GM12873 (cell line): ENCODE measurements around the gene B3GALT5.

Experiments used
- TF ChIP-seq, protein P1 (sequence below): IDR thresholded peaks from 2 replicates; pipeline ENCODE4 v1.5.1; 2012; ENCODE audit warnings: low read depth, mild to moderate bottlenecking, moderate library complexity, low read length, control low read depth; ENCODE audit not compliant: insufficient read depth; ENCODE audit errors: missing control alignments

Gene B3GALT5

GRCh38 chr21:39631842-39632562, 19.3 kb downstream of the B3GALT5 start:
- TF ChIP-seq, protein P1, sequence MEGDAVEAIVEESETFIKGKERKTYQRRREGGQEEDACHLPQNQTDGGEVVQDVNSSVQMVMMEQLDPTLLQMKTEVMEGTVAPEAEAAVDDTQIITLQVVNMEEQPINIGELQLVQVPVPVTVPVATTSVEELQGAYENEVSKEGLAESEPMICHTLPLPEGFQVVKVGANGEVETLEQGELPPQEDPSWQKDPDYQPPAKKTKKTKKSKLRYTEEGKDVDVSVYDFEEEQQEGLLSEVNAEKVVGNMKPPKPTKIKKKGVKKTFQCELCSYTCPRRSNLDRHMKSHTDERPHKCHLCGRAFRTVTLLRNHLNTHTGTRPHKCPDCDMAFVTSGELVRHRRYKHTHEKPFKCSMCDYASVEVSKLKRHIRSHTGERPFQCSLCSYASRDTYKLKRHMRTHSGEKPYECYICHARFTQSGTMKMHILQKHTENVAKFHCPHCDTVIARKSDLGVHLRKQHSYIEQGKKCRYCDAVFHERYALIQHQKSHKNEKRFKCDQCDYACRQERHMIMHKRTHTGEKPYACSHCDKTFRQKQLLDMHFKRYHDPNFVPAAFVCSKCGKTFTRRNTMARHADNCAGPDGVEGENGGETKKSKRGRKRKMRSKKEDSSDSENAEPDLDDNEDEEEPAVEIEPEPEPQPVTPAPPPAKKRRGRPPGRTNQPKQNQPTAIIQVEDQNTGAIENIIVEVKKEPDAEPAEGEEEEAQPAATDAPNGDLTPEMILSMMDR = no peak

DNA sequence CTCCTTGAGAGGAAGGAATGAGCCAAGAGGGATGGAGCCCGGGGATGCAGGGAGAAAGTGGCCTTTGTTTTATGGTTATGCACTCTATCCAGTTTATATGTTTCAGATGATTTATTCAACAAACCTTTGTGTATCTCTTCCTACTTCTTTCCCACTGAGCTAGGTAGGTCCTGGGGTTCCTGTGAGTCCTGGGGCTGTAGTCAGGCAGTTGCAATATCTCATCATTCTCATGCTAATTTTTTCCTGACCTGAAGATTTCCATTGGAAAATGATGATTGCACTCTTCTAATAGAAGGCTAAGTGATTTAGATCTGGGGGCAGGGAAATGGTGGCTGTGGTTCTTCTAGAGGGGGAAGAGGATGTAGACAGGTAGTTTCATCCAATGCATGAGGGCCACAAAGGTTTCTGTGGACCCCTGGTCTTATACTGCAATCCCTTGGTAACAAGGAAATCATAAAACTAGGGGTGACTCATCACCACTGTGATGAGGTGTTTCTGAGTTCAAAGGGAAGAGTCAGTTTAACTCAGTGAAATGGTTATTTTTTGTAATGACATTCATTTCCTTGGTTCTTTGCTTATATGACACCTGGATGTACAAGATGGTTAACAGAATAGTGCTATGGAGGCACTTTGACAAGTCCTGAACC, 20.2 kb downstream of the B3GALT5 start:
- TF ChIP-seq, protein P1 = no peak

- TF ChIP-seq, protein P1 = no peak
Measured at GRCh38 chr21:39633770-39634181, 21.0 kb downstream of the B3GALT5 start.

GRCh38 chr21:39634507-39634906, 21.8 kb downstream of the B3GALT5 start:
- TF ChIP-seq, protein P1 = no peak

DNA sequence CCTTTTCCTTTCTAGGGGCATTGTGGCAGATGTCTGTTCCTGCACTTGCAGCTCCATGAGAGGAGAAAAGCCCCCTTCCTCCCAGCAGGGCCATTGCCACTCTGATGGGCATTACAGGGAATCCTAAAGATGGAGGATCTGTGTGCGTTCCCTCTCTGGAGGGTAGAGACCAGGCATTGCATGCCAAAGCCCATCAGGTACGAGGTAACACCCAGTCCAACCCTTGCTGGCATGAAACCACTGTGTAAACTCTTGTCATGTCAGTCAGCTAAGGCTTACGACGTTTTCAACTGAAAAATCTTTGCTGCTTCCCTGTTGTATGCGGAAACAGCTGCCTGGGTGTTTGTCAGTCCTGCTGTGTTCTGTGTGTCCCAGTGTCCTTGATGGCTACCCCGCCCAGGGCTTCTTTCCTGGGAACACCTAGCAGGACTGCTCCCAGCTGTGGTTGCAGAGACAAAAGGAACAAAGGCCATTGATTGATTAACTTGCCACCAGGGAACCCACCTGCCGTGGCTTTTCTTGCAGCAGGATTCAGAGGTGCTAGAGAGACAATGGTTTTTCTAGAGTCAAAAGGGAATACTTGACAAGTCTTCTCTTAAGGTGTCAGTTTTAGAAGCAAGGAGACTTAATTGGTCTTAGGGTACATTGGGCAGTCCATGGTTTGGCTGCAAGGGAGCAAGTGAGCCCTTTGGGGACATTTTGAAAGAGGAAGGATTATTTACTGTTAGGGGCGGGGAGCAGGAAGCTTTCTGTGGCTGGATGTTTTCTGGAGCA, 24.6 kb downstream of the B3GALT5 start:
- TF ChIP-seq, protein P1 = no peak

DNA sequence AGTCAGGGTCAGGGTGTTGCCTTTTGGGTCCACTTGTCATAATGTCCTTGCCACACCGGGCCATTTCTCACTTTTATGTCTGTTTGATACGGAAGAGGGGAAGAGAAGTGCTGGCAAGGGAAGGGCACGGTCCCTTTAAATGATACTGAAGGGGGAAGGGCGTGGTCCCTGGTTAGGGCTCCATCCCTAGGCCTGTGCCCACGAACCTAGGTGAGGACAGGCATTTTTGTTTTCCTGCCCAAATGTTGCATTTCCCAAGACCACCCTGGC, 25.2 kb downstream of the B3GALT5 start:
- TF ChIP-seq, protein P1 = no peak

GRCh38 chr21:39638281-39638680, 25.5 kb downstream of the B3GALT5 start:
- TF ChIP-seq, protein P1 = no peak
